OCI-LY1 (cell line): ENCODE measurements around the gene CALB2.

Source experiments
- H2AFZ ChIP-seq: fragments of 200-600 bp; sonication (generic), shearing (Covaris generic); 2 replicates; pipeline ENCODE4 v1.6.0; 2014; ENCODE audit warnings: antibody characterized with exemption, mild to moderate bottlenecking, low read length
- H3F3A ChIP-seq: fragments of 200-600 bp; sonication (generic), shearing (Covaris generic); 2 replicates; pipeline ENCODE4 v1.6.0; 2014; ENCODE audit warnings: mild to moderate bottlenecking, antibody characterized with exemption, low read length, moderate library complexity; ENCODE audit not compliant: insufficient read depth
- H3K27ac ChIP-seq: fragments of 200-600 bp; sonication (generic); 2 replicates; pipeline ENCODE4 v1.5.1; 2014; ENCODE audit warnings: low read length, mixed run types, mild to moderate bottlenecking, low read depth; ENCODE audit not compliant: poor library complexity, severe bottlenecking
- H3K27me3 ChIP-seq: fragments of 200-600 bp; sonication (generic); 2 replicates; pipeline ENCODE4 v1.6.0; 2014; ENCODE audit warnings: antibody characterized with exemption, mild to moderate bottlenecking, low read length, moderate library complexity; ENCODE audit not compliant: insufficient read depth
- H3K36me3 ChIP-seq: fragments of 200-600 bp; sonication (generic); 2 replicates; pipeline ENCODE4 v1.6.1; 2014; ENCODE audit warnings: mild to moderate bottlenecking, antibody characterized with exemption, low read length, moderate library complexity, mixed read lengths; ENCODE audit not compliant: insufficient read depth
- H3K4me1 ChIP-seq: fragments of 200-600 bp; sonication (generic); 2 replicates; pipeline ENCODE4 v1.5.1; 2014; ENCODE audit warnings: mild to moderate bottlenecking, low read length, moderate library complexity; ENCODE audit not compliant: insufficient read depth, severe bottlenecking
- H3K4me2 ChIP-seq: fragments of 200-600 bp; sonication (generic), shearing (Covaris generic); 2 replicates; pipeline ENCODE4 v1.6.1; 2014; ENCODE audit warnings: low read length
- H3K4me3 ChIP-seq: fragments of 200-600 bp; sonication (generic); 2 replicates; pipeline ENCODE4 v1.5.1; 2014; ENCODE audit warnings: low read length, low read depth, mild to moderate bottlenecking, mixed read lengths; ENCODE audit not compliant: poor library complexity, severe bottlenecking
- H3K79me2 ChIP-seq: fragments of 200-600 bp; shearing (Covaris generic); 2 replicates; pipeline ENCODE4 v1.6.1; 2016; ENCODE audit warnings: mixed run types, low read length, mixed read lengths; ENCODE audit not compliant: insufficient read depth
- H3K9ac ChIP-seq: fragments of 200-600 bp; sonication (generic), shearing (Covaris generic); 2 replicates; pipeline ENCODE4 v1.6.1; 2014; ENCODE audit warnings: mild to moderate bottlenecking, low read length, mixed read lengths
- H3K9me2 ChIP-seq: fragments of 200-600 bp; sonication (generic), shearing (Covaris generic); 2 replicates; pipeline ENCODE4 v1.6.1; 2014; ENCODE audit warnings: low read depth, mild to moderate bottlenecking, low read length, mixed read lengths
- H3K9me3 ChIP-seq: fragments of 200-600 bp; shearing (Covaris generic); 2 replicates; pipeline ENCODE4 v1.6.1; 2014; ENCODE audit warnings: low read length, mixed read lengths
- H4K20me1 ChIP-seq: fragments of 200-600 bp; sonication (generic), shearing (Covaris generic); 2 replicates; pipeline ENCODE4 v1.6.0; 2016; ENCODE audit warnings: mild to moderate bottlenecking, low read length; ENCODE audit not compliant: insufficient read depth
- EZH2 ChIP-seq: fragments of 200-600 bp; sonication (generic), shearing (Covaris generic); IDR thresholded peaks from 2 replicates; pipeline ENCODE4 v1.8.0; 2017; ENCODE audit warnings: borderline replicate concordance, mixed run types, mild to moderate bottlenecking, antibody characterized with exemption, low read length, moderate library complexity, mixed read lengths
- TF ChIP-seq, protein P1 (sequence below): fragments of 200-600 bp; sonication (generic), shearing (Covaris generic); IDR thresholded peaks from 2 replicates; pipeline ENCODE4 v1.5.1; 2017; ENCODE audit warnings: mild to moderate bottlenecking, antibody characterized with exemption, low read length, moderate library complexity, mixed read lengths

Gene CALB2

GRCh38 chr16:71396594-71396993 is 38.1 kb downstream of the CALB2 start:
- Histone ChIP-seq H4K20me1 (no peaks in the 10 kb centered on the region), H3K27me3 (no peaks in the 10 kb centered on the region)
- TF ChIP-seq, protein P1, sequence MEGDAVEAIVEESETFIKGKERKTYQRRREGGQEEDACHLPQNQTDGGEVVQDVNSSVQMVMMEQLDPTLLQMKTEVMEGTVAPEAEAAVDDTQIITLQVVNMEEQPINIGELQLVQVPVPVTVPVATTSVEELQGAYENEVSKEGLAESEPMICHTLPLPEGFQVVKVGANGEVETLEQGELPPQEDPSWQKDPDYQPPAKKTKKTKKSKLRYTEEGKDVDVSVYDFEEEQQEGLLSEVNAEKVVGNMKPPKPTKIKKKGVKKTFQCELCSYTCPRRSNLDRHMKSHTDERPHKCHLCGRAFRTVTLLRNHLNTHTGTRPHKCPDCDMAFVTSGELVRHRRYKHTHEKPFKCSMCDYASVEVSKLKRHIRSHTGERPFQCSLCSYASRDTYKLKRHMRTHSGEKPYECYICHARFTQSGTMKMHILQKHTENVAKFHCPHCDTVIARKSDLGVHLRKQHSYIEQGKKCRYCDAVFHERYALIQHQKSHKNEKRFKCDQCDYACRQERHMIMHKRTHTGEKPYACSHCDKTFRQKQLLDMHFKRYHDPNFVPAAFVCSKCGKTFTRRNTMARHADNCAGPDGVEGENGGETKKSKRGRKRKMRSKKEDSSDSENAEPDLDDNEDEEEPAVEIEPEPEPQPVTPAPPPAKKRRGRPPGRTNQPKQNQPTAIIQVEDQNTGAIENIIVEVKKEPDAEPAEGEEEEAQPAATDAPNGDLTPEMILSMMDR: no peak
- no peak for TF ChIP-seq EZH2

DNA sequence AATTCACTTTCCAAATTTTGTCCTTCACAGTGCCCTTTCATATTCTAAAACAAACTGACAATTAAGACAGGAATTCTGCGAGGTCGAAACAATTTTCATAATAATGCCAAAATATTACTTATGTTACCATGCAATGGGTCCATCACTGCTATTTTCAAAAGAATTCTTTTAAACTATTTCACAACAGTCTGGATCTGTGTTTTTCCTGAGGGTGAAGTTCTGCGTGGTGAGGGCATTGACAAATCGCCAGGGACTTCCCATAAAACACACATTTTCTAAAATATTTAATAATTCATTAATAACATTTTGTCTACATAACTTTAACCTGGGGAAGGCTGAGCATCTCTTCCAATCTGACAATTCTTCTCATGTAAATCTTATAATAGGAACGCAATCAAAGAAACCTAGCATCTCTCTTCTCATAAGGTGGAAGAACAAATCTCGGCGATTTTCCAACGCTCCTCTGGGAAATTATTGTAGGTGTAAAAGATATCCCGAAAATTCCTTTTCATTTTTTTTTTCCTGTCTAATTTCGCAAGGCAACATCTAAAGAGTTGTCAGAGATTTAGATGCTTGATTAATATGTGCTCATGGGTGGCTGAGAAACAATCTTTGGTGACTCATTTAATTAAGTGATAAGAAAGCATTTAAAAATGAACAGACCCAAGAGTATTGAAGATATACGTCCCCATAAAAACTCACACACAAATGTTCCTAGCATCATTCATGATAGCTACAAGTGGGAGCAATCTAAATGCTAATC is 41.5 kb downstream of the CALB2 start:
- Histone ChIP-seq H3K27me3 (no peaks in the 10 kb centered on the region; the same call in 1 of the 2 replicates), H3K4me1 (no peaks in the 10 kb centered on the region), H3K9ac (no peak overlapping the region), H4K20me1 (no peaks in the 10 kb centered on the region), H3K9me3 (no peaks in the 10 kb centered on the region), H3K4me3 (no peak overlapping the region), H3F3A (no peaks in the 10 kb centered on the region), H3K79me2 (no peaks in the 10 kb centered on the region), H2AFZ (no peak overlapping the region), H3K27ac (no peak overlapping the region), H3K4me2 (no peak overlapping the region), H3K36me3 (no peaks in the 10 kb centered on the region), H3K9me2 (no peaks in the 10 kb centered on the region)
- TF ChIP-seq, protein P1: no peak
- no peak for TF ChIP-seq EZH2

More at GRCh38 chr16:71396594-71396993, 38.1 kb downstream of the CALB2 start:
- Histone ChIP-seq H3K36me3 (no peaks in the 10 kb centered on the region), H3K9ac (no peak overlapping the region), H3F3A (no peaks in the 10 kb centered on the region), H3K4me2 (no peak overlapping the region), H3K9me3 (no peaks in the 10 kb centered on the region), H3K79me2 (no peaks in the 10 kb centered on the region), H3K9me2 (no peaks in the 10 kb centered on the region), H2AFZ (no peak overlapping the region), H3K4me1 (no peaks in the 10 kb centered on the region), H3K4me3 (no peak overlapping the region), H3K27ac (no peak overlapping the region)

DNA sequence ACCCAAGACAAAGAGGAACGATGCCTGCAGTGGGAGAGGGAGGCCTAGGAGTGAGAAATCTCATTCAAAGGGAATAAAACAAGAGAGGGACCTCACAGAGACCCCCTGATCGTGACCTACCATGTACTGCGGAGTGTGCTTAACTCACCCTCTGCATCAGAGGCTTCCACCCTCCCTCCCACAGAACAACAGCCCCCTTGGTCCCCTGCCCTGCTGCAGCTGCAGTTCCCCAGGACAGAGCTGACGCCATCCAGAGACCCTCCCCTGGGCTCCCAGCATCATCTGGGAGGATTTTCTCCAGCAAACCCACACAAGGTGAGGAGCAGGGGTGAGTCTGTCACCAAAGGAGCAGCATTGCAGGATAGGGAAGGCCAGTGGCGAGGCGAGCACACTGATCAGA is 43.5 kb downstream of the CALB2 start:
- Histone ChIP-seq H3K4me1 (no peaks in the 10 kb centered on the region), H2AFZ (no peak overlapping the region), H3K27ac (no peak overlapping the region), H3K4me3 (no peak overlapping the region), H3K36me3 (no peaks in the 10 kb centered on the region), H3K9me2 (no peaks in the 10 kb centered on the region), H3K27me3 (no peaks in the 10 kb centered on the region; the same call in 1 of the 2 replicates), H3K9me3 (no peaks in the 10 kb centered on the region), H3K79me2 (no peaks in the 10 kb centered on the region), H3K4me2 (no peak overlapping the region), H3F3A (no peaks in the 10 kb centered on the region), H4K20me1 (no peaks in the 10 kb centered on the region), H3K9ac (no peak overlapping the region)
- TF ChIP-seq EZH2: no peak
- TF ChIP-seq, protein P1: no peak
